Measurements from ENCODE around the gene RPS24. TPM values are rescaled to one million over a fixed set of nuclear protein-coding genes. Genes with fewer than 3 reads are reported as not detected.

The RPS24 gene
- total RNA-seq, 1 donor from 2014 or later: 1,331 TPM

DNA sequence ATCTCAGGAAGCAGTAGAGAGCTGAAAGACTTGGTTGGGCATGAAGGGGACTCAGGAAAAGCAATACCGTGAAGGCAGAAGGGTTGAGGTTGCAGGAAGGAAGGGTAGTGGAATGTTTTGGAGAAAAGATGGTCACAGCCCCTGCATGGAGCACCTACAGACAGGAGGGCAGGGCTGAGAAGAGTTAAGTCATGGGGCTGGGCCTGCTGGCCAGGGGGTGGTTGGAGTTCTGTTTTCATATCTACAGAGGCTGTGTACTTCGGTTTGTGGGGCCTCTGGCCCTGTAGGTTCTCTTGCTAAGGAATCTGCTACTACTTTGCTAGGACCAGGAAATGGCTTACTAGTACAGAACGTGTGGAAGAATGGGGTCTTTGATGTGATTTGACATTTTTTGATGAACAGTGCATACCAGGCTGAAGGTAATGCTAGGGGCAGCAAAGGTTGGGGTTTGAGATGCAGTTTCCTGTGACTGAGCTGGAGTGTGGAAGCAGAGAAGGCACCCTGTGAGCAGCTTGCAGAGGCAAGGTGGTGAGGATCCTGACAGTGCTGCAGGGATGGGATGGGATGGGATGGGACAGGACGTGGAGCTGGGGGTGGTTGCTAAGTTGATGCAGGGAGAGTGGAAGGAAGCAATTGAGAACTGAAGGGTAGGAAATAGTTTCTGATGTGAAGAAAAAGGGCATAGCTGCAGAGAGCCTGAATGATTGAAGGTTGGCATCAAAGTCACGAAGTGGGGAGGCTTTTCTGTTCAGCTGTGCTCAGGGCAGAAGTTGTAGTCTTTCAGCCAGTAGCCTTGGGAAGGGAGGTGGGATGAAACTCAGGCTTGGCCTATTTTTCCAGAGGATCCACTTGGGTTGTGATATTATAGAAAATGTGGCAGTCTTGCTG, 7.8 kb downstream of the RPS24 start:
- H3K27me3 Mint-ChIP-seq (ENCODE audit: low read depth, unreplicated experiment): no peaks in the 10 kb centered on the region
- TF ChIP-seq EZH2 (IDR thresholded peaks at IDR 0.05; ENCODE audit: insufficient read depth, low read length): no peak
- TF ChIP-seq, protein P1, sequence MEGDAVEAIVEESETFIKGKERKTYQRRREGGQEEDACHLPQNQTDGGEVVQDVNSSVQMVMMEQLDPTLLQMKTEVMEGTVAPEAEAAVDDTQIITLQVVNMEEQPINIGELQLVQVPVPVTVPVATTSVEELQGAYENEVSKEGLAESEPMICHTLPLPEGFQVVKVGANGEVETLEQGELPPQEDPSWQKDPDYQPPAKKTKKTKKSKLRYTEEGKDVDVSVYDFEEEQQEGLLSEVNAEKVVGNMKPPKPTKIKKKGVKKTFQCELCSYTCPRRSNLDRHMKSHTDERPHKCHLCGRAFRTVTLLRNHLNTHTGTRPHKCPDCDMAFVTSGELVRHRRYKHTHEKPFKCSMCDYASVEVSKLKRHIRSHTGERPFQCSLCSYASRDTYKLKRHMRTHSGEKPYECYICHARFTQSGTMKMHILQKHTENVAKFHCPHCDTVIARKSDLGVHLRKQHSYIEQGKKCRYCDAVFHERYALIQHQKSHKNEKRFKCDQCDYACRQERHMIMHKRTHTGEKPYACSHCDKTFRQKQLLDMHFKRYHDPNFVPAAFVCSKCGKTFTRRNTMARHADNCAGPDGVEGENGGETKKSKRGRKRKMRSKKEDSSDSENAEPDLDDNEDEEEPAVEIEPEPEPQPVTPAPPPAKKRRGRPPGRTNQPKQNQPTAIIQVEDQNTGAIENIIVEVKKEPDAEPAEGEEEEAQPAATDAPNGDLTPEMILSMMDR (IDR thresholded peaks at IDR 0.05; ENCODE audit: insufficient read depth, low read depth, low read length): no peak
- Histone ChIP-seq H3K36me3 (ENCODE audit: insufficient read depth, low read length) (peaks cover 63% of the 10 kb centered on the region), H3K4me3 (ENCODE audit: insufficient read depth, low read depth, low read length) (no peak overlapping the region), H3K9ac (ENCODE audit: low read length) (no peak overlapping the region), H3K27ac (ENCODE audit: low read depth, low read length) (no peak overlapping the region), H3K4me2 (ENCODE audit: low read length) (no peak overlapping the region), H4K20me1 (ENCODE audit: insufficient read depth, low read length) (peaks cover 83% of the 10 kb centered on the region), H2AFZ (ENCODE audit: low read depth, low read length) (no peak overlapping the region), H3K79me2 (ENCODE audit: insufficient read depth, low read length) (peaks cover 49% of the 10 kb centered on the region), H3K9me3 (ENCODE audit: insufficient read depth, low read depth, low read length) (no peaks in the 10 kb centered on the region), H3K4me1 (ENCODE audit: insufficient read depth, low read length) (peaks cover 24% of the 10 kb centered on the region), H3K27me3 (ENCODE audit: insufficient read depth, low read length) (no peaks in the 10 kb centered on the region)
- DNase-seq (ENCODE audit: low read depth) (no peak), FAIRE-seq (no peak)
- no peaks in the 10 kb centered on the region for H3K9me3 Mint-ChIP-seq (ENCODE audit: unreplicated experiment)
- no peak overlapping the region for H3K27ac Mint-ChIP-seq (ENCODE audit: unreplicated experiment)
- peaks cover 33% of the 10 kb centered on the region for H3K36me3 Mint-ChIP-seq (ENCODE audit: low read depth, unreplicated experiment)
- H3K4me1 Mint-ChIP-seq (ENCODE audit: low read depth, unreplicated experiment): peaks cover 61% of the 10 kb centered on the region
- peak overlapping the region; percentile 14 for H3K4me3 Mint-ChIP-seq (ENCODE audit: unreplicated experiment)

DNA sequence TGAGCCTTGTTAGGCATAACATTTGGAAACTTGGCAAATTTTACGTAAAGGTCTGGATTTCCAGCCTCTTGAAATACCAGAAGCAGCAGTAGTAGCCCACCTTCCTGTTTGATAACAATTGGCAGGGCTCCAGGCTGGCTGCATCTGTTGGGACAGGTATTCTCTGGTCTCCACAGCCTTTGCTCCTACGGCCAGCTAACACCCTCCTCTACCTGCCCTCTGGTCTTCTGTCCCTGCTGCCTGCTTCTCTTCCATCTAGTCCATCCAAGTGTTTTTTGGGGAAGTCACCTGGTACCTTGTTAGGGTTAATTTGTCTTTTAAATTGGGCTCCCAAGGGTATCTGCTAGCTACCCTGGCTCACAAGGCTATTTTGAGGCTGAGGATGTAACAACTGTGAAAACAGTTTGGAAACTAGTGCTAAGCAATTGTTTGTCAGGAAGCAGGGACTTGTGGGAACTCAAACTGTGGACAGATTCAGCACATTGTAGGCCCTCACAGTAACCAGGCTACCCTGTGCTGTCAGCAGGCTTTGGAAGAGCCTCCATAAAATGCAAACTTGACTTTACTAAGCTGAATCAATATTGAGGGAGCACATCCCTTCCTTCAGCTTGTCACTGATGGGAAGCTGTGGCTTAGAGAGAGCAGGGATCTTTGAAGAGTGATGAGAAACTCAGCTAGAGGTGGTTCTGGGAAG, 8.5 kb downstream of the RPS24 start:
- TF ChIP-seq, protein P1 (IDR thresholded peaks at IDR 0.05; ENCODE audit: insufficient read depth, low read depth, low read length): no peak
- TF ChIP-seq EZH2 (IDR thresholded peaks at IDR 0.05; ENCODE audit: insufficient read depth, low read length): no peak
- no peaks in the 10 kb centered on the region for H3K27me3 ChIP-seq (ENCODE audit: insufficient read depth, low read length)
- no peak overlapping the region for H2AFZ ChIP-seq (ENCODE audit: low read depth, low read length)
- no peak overlapping the region for H3K27ac ChIP-seq (ENCODE audit: low read depth, low read length)
- Mint-ChIP-seq H3K36me3 (ENCODE audit: low read depth, unreplicated experiment) (peaks cover 25% of the 10 kb centered on the region), H3K4me3 (ENCODE audit: unreplicated experiment) (no peak overlapping the region), H3K27me3 (ENCODE audit: low read depth, unreplicated experiment) (no peaks in the 10 kb centered on the region), H3K27ac (ENCODE audit: unreplicated experiment) (no peak overlapping the region), H3K4me1 (ENCODE audit: low read depth, unreplicated experiment) (peaks cover 54% of the 10 kb centered on the region), H3K9me3 (ENCODE audit: unreplicated experiment) (no peaks in the 10 kb centered on the region)
- FAIRE-seq (no peak), DNase-seq (ENCODE audit: low read depth) (no peak)
- peaks cover 56% of the 10 kb centered on the region for H3K36me3 ChIP-seq (ENCODE audit: insufficient read depth, low read length)
- H3K4me3 ChIP-seq (ENCODE audit: insufficient read depth, low read depth, low read length): no peak overlapping the region
- peaks cover 17% of the 10 kb centered on the region for H3K4me1 ChIP-seq (ENCODE audit: insufficient read depth, low read length)
- H3K9ac ChIP-seq (ENCODE audit: low read length): no peak overlapping the region
- H3K4me2 ChIP-seq (ENCODE audit: low read length): no peak overlapping the region
- no peaks in the 10 kb centered on the region for H3K9me3 ChIP-seq (ENCODE audit: insufficient read depth, low read depth, low read length)
- peaks cover 75% of the 10 kb centered on the region for H4K20me1 ChIP-seq (ENCODE audit: insufficient read depth, low read length)
- H3K79me2 ChIP-seq (ENCODE audit: insufficient read depth, low read length): peaks cover 42% of the 10 kb centered on the region
